GM12865 (cell line): Measurements from ENCODE around the gene MCU.

Experiments
- DNase-seq: peaks from one replicate; pipeline ENCODE4 v3.0.0; 2010; ENCODE audit warnings: low read depth
- H3K4me3 ChIP-seq: 2 replicates; pipeline ENCODE4 v1.5.1; 2011; ENCODE audit warnings: mild to moderate bottlenecking, low read depth, low read length, control low read depth
- CTCF ChIP-seq: IDR thresholded peaks from 2 replicates; pipeline ENCODE4 v1.5.1; 2011; ENCODE audit warnings: low read length, control low read depth, low read depth, inconsistent platforms; ENCODE audit not compliant: insufficient read depth; ENCODE audit errors: missing control alignments

The MCU gene

GRCh38 chr10:72712136-72712535 lies 20.2 kb downstream of the MCU start:
- no peak overlapping the region for H3K4me3 ChIP-seq
- no peak for DNase-seq
- no peak for TF ChIP-seq CTCF

GRCh38 chr10:72719941-72720592 lies 28.1 kb downstream of the MCU start:
- TF ChIP-seq CTCF: no peak
- no peak for DNase-seq
- no peak overlapping the region for H3K4me3 ChIP-seq

GRCh38 chr10:72720814-72721660 lies 29.1 kb downstream of the MCU start:
- no peak overlapping the region for H3K4me3 ChIP-seq
- DNase-seq: no peak
- TF ChIP-seq CTCF: no peak

- no peak overlapping the region for H3K4me3 ChIP-seq
- DNase-seq: no peak
- TF ChIP-seq CTCF: no peak
Observed at GRCh38 chr10:72727130-72727529, 35.2 kb downstream of the MCU start.

- DNase-seq: no peak
- no peak for TF ChIP-seq CTCF
Observed at GRCh38 chr10:72728462-72728861, 36.5 kb downstream of the MCU start.

GRCh38 chr10:72729528-72729927 lies 37.6 kb downstream of the MCU start:
- TF ChIP-seq CTCF: no peak
- peak; percentile 75 for DNase-seq
- no peak overlapping the region for H3K4me3 ChIP-seq

More at GRCh38 chr10:72728462-72728861, 36.5 kb downstream of the MCU start:
- H3K4me3 ChIP-seq: no peak overlapping the region

- TF ChIP-seq CTCF: no peak
- no peak for DNase-seq
- no peak overlapping the region for H3K4me3 ChIP-seq
Observed at GRCh38 chr10:72730479-72730878, 38.5 kb downstream of the MCU start.
